ENCODE results near the gene ELF5. TPM values are rescaled to one million over a fixed set of nuclear protein-coding genes. Genes with fewer than 3 reads are reported as not detected.
A peak's percentile ranks its signal among the peaks of the same experiment; 100 is the strongest.

The ELF5 gene
- total and polyA plus RNA-seq, 2 donors (not counting 1 experiment from before 2014, with no cell fraction given) = not detected

- H3K9me3 ChIP-seq (ENCODE audit: control insufficient read depth, insufficient read depth, low read depth, low read length) = no peaks in the 10 kb centered on the region
- no peak overlapping the region for H3K9ac ChIP-seq (ENCODE audit: insufficient read depth, low read length)
- H3K4me2 ChIP-seq (ENCODE audit: extremely low read depth, insufficient read depth, low read length) = peak overlapping the region; percentile 68
- no peak overlapping the region for H3K27ac ChIP-seq (ENCODE audit: insufficient read depth, low read length)
- H3K27me3 ChIP-seq (ENCODE audit: control insufficient read depth, insufficient read depth, low read length) = no peaks in the 10 kb centered on the region
- H3K4me1 ChIP-seq (ENCODE audit: control insufficient read depth, extremely low read depth, insufficient read depth, low read length) = peaks cover 2% of the 10 kb centered on the region
- TF ChIP-seq EZH2 (IDR thresholded peaks at IDR 0.05; ENCODE audit: low read length, missing control alignments) (no peak), CTCF (conservative IDR thresholded peaks at IDR 0.05 in 1 of 2, IDR thresholded peaks at IDR 0.05 in 1 of 2; ENCODE audit: low read depth in 1 of 2, low read length in 2 of 2) (no peak)
- peak overlapping the region; percentile 83 to 99 (median 90) for H3K4me3 ChIP-seq (replicated peaks in 1 of 4; ENCODE audit: control extremely low read depth in 1 of 4, insufficient read depth in 1 of 4, low read depth in 3 of 4, low read length in 4 of 4)
- H3K36me3 ChIP-seq (ENCODE audit: control insufficient read depth, insufficient read depth, low read length) = no peaks in the 10 kb centered on the region
- peaks cover 17% of the 10 kb centered on the region for H3K79me2 ChIP-seq (ENCODE audit: control insufficient read depth, insufficient read depth, low read length)
- H2AFZ ChIP-seq (ENCODE audit: low read length) = no peak overlapping the region
- DNase-seq (ENCODE audit: low read depth in 2 of 2) = no peak
- H4K20me1 ChIP-seq (ENCODE audit: control insufficient read depth, extremely low read depth, insufficient read depth, low read length) = no peaks in the 10 kb centered on the region
These were observed 76.1 kb downstream of the ELF5 start for GRCh38 chr11:34437224-34438125.

- no peak for DNase-seq (ENCODE audit: low read depth in 2 of 2)
- TF ChIP-seq EZH2 (IDR thresholded peaks at IDR 0.05; ENCODE audit: low read length, missing control alignments) (no peak), CTCF (conservative IDR thresholded peaks at IDR 0.05 in 1 of 2, IDR thresholded peaks at IDR 0.05 in 1 of 2; ENCODE audit: low read depth in 1 of 2, low read length in 2 of 2) (no peak)
These were observed 79.7 kb downstream of the ELF5 start for GRCh38 chr11:34433899-34434298.

GRCh38 chr11:34432822-34433221, 80.8 kb downstream of the ELF5 start:
- Histone ChIP-seq H2AFZ (ENCODE audit: low read length) (no peak overlapping the region), H3K4me2 (ENCODE audit: extremely low read depth, insufficient read depth, low read length) (no peak overlapping the region), H3K27me3 (ENCODE audit: control insufficient read depth, insufficient read depth, low read length) (no peaks in the 10 kb centered on the region), H3K9me3 (ENCODE audit: control insufficient read depth, insufficient read depth, low read depth, low read length) (no peaks in the 10 kb centered on the region), H3K4me3 (replicated peaks in 1 of 4; ENCODE audit: control extremely low read depth in 1 of 4, insufficient read depth in 1 of 4, low read depth in 3 of 4, low read length in 4 of 4) (no peak overlapping the region), H3K36me3 (ENCODE audit: control insufficient read depth, insufficient read depth, low read length) (no peaks in the 10 kb centered on the region), H3K27ac (ENCODE audit: insufficient read depth, low read length) (no peak overlapping the region), H4K20me1 (ENCODE audit: control insufficient read depth, extremely low read depth, insufficient read depth, low read length) (no peaks in the 10 kb centered on the region), H3K4me1 (ENCODE audit: control insufficient read depth, extremely low read depth, insufficient read depth, low read length) (peaks cover 3% of the 10 kb centered on the region), H3K79me2 (ENCODE audit: control insufficient read depth, insufficient read depth, low read length) (no peaks in the 10 kb centered on the region), H3K9ac (ENCODE audit: insufficient read depth, low read length) (no peak overlapping the region)
- no peak for DNase-seq (ENCODE audit: low read depth in 2 of 2)
- TF ChIP-seq CTCF (conservative IDR thresholded peaks at IDR 0.05 in 1 of 2, IDR thresholded peaks at IDR 0.05 in 1 of 2; ENCODE audit: low read depth in 1 of 2, low read length in 2 of 2) (no peak), EZH2 (IDR thresholded peaks at IDR 0.05; ENCODE audit: low read length, missing control alignments) (no peak)

More at GRCh38 chr11:34433899-34434298, 79.7 kb downstream of the ELF5 start:
- Histone ChIP-seq H3K9me3 (ENCODE audit: control insufficient read depth, insufficient read depth, low read depth, low read length) (no peaks in the 10 kb centered on the region), H3K9ac (ENCODE audit: insufficient read depth, low read length) (no peak overlapping the region), H3K79me2 (ENCODE audit: control insufficient read depth, insufficient read depth, low read length) (no peaks in the 10 kb centered on the region), H3K4me3 (replicated peaks in 1 of 4; ENCODE audit: control extremely low read depth in 1 of 4, insufficient read depth in 1 of 4, low read depth in 3 of 4, low read length in 4 of 4) (no peak overlapping the region), H3K4me2 (ENCODE audit: extremely low read depth, insufficient read depth, low read length) (no peak overlapping the region), H3K4me1 (ENCODE audit: control insufficient read depth, extremely low read depth, insufficient read depth, low read length) (no peaks in the 10 kb centered on the region), H3K27ac (ENCODE audit: insufficient read depth, low read length) (no peak overlapping the region), H3K27me3 (ENCODE audit: control insufficient read depth, insufficient read depth, low read length) (no peaks in the 10 kb centered on the region), H3K36me3 (ENCODE audit: control insufficient read depth, insufficient read depth, low read length) (no peaks in the 10 kb centered on the region), H2AFZ (ENCODE audit: low read length) (no peak overlapping the region), H4K20me1 (ENCODE audit: control insufficient read depth, extremely low read depth, insufficient read depth, low read length) (no peaks in the 10 kb centered on the region)
